NCI-H1417 treated with DMSO at 0.1 percent for 48 hours (cell line): ENCODE data around the gene PIM3.

Source experiments
- DNase-seq: peaks from one replicate; lab custom pipeline; 2025; lab: John Stamatoyannopoulos, UW

The PIM3 gene

DNA sequence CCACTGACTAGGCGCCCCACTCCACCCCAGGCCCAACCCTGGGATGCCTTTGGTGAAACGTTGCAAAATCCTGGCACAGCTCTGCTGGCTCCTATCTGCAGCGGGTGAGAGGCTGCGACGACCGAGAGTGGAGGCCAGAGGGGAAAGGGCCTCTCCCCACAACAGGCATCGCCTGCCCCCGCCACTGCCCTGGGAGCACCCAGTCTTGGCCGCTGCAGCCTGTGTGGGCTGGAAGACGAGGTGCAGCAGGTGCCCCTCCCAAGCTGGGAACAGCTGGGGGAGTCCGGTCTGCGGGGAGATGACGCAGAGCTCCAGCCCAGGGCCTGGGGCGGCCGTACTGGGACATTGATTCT, 4.2 kb upstream of the PIM3 start:
- DNase-seq: no peak

DNA sequence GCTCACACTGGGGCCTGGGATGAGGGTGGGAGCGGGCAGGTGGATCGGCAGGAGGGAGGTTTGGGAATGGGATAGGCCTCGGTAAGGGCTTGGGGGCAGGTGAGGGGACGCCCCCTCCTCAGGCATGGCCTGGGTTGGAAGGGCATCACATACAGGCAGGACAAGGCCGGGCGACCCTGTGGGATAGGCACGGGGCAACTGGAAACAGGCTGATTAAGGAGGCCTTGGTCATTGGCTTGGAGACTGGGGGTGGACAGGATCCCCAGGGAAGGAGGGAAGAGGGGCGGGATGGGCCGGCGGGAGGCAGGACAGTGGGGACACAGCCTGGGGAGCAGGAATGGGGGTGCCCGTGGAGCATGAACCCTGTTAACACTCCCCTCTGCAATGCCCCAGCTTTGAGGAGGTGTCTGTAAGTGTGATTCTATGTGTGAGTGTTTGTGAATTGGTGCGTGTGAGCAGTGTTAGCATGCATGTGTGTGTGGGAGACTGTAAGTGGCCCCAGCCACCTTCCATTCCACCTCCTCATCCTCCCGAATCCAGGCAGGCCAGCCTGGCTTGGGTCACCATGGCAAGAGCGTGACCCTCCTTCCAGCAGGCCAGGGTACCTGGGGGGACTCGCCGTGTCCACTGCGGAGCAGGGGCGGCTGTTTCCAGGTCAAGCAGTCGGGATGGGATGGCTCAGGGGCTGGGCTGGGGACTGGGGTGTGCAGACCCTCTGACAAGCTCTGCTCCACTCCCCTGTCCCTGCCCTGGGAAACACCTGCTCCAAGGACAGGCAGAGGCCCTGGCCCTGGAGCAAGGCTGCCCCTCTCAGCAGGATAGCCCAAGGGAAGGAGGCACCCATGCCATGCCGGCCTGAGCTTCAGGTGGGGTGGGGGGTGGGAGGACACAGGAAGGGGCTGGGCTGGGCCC, 3.4 kb upstream of the PIM3 start:
- DNase-seq: no peak

DNA sequence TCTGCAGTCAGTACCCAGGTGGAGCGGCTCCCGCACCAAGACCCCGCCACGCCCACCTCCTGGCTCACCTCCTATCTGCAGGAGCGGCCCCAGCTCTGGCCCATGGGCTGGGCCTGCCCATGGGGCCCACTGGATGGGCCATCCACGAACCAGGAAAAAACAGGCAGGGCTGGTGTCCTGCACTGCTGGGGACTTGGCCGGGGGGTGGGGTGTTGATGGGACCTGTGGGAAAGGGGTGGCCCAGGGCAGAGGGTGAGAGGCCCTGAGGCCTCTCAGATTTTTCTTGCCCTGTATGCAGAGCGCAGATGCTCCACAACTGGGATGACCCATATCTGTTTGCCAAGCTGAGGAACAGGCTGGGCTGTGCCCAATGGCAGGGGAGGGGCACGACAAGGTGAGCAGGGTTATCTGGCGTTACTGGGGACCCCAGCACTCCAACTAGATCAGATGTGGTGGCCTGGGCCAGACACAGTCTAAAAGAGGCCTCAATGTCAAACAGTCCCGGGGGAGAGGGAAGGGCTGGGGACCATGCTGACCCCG, 2.7 kb upstream of the PIM3 start:
- no peak for DNase-seq

DNA sequence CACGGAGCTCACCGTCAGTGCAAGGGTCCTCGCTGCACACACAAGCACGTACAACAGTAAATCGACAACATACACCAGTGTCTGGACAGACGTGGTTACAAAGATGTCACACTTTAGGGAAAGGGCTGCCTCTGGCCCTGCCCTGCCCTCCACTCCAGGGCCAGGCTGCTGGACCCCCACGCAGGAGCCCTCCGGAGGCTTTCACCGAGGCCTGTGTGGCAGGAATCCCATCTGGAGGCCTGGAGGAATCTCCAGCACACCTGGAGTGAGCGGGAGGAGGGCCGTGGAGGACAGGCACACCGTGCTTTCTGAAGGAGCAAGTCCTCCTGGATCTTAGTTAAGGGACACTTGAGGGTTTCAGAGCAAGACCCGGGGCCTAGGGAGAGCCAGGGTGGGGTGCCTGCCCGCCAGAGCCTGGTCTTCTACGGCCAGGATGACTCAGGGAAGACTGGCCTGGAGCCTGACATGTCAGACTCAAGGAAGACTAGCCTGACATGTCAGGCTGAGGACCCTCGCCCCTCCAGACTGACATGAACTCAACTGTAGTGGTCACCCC, 2.1 kb upstream of the PIM3 start:
- DNase-seq: no peak

DNA sequence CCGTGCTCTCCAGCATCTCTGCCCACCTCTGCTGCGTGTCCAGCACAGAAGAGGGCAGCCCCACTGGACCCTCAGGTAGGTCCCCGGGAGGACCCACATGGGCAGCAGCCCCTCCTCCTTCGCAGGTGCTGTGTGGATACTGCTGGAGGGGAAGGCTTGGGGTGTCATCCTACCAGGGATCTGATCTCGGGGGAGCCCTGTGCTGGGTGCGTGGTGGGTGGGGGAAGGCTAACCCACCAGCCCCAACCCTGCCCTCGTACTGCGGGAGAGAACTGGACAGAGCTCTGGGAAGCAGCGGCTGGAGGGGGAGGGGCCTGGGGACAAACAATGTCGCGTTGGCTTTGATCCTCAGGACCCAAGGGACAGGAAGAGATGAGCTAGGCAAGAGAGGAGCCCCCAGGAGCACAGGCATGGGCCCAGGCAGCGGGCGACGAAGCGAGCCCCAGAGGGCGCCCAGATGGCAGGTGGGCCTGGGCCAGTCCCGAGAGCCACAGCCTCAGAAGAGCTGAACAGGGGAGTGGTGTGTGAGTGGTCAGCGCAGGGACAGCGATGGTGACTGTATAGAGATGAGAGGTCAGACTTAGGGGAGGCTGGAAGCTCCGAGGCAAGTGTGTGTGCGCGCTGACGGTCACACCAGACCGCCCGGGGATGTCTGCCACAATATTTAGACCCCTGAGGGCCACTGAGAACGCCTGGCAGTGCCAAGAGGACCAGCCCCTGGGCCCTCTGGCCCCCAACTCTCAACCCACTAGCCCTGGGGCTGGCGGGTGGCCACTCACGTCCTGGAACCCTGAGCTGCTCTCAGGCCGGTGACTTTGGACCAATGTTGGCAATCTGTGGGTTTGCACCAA, 1.4 kb upstream of the PIM3 start:
- DNase-seq: no peak

DNA sequence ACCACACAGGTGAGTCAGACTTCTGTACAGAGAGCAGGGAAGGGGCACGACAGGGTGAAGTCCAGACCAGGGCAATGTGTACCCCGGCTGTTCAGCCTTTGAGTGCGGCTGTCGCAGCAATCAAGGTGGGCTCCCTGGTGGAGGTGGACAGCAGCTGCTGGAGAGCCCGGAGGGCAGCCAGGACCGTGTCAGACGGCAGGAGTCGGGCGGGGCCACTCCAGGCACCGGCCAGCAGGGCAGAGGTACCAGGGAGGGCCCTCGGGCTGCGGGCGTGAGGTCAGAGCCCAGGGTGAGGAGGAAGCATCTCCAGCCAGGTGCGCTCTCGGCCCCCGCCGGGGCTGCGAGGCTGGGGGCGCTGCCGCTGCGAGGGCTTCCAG, 802 bp upstream of the PIM3 start:
- DNase-seq: no peak

DNA sequence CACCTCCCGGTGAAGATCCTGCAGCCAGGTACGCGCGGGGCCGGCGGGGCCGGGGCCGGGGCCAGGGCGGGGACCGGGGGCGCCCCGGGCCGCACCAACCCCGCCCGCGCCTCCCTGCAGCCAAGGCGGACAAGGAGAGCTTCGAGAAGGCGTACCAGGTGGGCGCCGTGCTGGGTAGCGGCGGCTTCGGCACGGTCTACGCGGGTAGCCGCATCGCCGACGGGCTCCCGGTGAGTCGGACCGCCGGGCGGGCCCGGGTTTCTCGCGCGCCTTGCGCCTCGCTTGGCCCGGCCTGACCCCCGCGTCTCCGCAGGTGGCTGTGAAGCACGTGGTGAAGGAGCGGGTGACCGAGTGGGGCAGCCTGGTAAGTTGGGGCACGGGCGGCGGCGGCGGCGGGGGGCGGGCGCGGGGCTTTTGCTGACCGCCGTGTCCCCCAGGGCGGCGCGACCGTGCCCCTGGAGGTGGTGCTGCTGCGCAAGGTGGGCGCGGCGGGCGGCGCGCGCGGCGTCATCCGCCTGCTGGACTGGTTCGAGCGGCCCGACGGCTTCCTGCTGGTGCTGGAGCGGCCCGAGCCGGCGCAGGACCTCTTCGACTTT, 531 bp downstream of the PIM3 start:
- DNase-seq: no peak

DNA sequence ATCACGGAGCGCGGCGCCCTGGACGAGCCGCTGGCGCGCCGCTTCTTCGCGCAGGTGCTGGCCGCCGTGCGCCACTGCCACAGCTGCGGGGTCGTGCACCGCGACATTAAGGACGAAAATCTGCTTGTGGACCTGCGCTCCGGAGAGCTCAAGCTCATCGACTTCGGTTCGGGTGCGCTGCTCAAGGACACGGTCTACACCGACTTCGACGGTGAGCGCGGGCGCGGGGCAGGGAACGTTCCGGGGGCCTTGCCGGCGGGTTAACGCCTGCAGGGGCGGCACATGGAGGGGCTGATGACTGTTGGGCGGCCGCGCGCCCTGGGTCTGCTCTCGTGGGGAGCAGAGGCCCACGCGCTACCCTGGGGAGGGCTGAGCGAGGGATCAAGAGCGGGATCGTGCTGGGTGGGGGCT, 1.0 kb downstream of the PIM3 start:
- DNase-seq: no peak

DNA sequence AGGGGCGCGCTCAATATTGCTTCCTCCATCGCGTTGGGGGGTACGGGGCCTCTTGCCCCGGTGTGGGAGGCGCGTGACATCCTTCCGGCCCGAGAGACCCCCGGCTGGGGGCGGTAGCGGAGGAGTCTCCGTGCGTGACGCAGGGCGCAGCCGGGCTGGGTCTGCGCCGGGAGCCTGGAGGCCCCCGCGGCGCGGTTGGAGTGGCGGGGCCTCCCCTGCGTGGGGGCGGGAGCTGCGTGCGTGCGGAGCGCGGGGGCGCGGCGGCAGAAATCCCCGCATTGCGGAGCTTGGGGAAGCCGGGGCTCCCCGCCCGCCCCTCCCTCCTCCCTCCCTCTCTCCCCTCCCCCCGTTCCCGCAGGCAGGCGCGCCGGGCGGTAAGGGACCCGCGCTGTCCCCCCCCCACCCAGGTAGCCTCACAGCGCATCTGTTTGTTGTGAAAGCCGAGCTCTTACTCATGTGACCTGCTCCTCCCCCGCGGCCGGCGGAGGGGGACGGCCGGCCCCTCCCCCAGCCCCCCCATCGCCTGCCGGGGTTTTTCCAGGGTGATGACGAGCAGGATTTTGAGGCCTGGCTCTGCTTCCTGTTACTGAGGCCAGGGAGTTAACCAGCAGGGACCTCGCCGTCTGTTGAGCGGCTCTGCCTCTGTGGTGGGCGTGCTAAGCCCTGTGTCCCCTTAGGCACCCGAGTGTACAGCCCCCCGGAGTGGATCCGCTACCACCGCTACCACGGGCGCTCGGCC, 1.6 kb downstream of the PIM3 start:
- no peak for DNase-seq

DNA sequence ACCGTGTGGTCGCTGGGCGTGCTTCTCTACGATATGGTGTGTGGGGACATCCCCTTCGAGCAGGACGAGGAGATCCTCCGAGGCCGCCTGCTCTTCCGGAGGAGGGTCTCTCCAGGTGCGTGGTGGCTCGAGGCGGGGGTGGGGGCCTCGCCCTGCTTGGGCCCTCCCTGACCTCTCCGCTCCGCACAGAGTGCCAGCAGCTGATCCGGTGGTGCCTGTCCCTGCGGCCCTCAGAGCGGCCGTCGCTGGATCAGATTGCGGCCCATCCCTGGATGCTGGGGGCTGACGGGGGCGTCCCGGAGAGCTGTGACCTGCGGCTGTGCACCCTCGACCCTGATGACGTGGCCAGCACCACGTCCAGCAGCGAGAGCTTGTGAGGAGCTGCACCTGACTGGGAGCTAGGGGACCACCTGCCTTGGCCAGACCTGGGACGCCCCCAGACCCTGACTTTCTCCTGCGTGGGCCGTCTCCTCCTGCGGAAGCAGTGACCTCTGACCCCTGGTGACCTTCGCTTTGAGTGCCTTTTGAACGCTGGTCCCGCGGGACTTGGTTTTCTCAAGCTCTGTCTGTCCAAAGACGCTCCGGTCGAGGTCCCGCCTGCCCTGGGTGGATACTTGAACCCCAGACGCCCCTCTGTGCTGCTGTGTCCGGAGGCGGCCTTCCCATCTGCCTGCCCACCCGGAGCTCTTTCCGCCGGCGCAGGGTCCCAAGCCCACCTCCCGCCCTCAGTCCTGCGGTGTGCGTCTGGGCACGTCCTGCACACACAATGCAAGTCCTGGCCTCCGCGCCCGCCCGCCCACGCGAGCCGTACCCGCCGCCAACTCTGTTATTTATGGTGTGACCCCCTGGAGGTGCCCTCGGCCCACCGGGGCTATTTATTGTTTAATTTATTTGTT, 2.4 kb downstream of the PIM3 start:
- no peak for DNase-seq

DNA sequence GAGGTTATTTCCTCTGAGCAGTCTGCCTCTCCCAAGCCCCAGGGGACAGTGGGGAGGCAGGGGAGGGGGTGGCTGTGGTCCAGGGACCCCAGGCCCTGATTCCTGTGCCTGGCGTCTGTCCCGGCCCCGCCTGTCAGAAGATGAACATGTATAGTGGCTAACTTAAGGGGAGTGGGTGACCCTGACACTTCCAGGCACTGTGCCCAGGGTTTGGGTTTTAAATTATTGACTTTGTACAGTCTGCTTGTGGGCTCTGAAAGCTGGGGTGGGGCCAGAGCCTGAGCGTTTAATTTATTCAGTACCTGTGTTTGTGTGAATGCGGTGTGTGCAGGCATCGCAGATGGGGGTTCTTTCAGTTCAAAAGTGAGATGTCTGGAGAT, 3.1 kb downstream of the PIM3 start:
- DNase-seq: no peak

DNA sequence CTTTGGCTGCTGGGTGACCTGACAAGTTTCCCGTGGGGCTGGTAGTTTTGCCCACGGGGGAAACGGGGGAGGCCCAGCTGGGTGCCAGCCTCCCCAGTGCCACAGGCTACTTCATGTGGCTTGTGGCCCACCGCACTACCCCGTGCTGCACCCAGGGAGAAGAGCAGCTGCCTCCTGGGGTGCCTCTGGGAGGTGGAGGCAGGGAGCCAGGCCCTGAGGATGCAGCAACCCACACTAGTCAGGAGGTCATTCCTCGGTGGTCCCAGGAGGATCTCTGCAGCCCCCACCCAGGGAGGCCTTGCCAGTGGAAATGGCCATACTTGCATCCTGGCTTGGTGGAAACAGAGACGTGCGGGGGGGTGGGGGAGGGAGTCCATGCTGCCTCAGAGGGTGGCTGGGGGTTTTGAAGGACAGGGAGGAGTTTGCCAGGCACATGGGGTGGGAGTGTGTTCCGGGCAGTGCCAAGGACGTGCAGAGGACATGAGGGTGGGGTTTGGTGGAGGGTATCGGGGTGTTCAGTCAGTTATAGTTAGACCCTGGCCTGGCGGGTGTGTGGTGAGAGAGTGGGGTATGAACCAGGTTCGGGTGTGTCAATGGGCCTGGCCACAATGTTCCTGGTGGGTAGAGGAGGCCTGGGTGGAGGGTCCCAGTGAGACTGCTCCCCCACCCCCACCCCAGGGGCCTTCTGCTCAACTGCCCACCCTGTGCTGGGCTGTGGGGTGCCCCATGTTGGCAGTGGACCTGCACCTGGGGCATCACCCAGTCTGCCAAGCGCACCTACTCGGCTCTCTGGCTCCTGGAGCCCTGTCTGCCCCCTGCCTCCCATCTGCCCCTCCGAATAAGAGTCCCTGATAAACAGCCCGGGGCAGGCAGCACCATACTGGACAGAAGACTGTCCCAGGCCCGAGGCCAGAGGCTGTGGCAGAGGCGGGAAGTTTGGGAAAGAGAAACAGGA, 3.8 kb downstream of the PIM3 start:
- DNase-seq: no peak

DNA sequence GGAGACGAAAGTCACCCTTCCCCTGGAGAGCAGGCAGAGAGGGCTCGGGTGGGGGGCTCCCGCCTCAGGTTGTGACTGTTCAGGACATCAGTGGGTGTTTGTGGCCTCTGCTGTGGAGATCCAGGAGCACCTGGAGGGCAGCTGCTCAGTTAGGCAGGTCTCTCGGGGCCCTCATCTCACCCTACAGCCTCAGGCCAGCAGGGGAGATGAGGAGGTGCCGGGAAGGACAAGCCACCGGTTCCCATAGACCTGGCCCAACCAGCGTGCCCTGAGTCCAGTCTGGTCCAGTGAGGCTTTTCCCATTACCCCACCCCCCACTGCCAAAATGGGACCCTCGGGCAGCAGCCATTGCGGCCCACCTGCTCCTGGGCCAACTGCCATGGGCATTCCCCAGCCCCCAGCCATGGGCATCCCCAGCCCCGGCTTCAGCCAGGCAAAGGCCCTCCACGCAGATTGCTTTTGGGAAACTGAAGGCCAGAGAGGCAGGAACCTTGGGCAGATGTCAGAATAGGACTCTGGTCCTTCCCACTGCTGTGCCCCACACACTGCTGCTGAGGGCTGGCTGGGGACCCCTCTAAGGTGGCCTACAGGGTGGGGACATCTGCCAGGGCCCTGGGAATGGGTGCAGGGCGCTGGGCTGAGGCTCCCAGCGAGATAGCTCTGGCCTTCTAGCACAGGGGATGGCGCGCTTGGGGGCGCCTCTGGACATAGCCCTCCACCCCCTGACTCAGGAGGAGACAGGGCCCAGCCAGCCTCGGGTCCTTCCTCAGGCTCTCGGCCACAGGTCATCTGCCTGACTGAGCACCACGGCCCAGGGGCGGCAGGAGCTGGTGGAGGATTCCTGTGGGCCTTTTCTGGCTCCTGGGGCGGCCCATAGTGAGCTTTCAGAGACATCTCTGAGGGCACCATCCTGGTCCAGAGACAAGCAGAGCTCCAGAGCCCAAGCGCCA, 4.8 kb downstream of the PIM3 start:
- no peak for DNase-seq

DNA sequence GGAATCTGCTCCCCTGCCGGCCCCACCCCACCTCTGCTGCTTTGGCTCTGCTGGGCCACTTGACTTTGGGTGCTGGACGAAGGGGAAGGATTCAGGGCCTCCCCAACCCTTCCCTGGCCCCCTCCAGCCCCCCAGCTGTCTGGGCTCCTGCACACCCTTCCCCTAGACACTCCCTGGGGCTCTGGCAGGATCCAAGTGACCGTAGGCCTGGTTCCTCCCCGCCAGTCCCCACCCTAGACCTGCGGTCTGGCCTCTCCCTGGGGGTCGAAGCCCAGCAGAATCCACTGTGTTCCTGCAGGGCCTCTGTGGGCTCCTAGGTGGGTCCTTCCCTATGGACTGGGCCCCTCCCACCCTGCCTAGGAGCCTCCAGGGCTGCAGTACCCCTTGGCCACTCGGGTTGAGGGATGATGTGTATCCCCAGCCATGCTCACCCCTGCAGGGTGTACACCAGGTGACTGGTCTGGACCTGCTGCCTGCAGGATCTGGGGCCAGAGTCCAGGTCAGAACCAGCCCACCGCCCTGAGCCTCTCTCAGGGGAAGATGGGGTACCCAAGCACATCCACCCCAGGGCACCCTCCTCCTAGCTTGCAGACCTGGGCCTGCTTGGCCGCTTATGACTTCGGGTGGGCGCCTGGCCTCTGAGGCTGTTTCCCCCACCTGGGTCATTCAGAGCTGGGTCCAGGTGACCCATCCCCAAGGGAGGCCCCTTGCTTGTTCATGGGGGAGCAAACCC, 5.6 kb downstream of the PIM3 start:
- DNase-seq: no peak

DNA sequence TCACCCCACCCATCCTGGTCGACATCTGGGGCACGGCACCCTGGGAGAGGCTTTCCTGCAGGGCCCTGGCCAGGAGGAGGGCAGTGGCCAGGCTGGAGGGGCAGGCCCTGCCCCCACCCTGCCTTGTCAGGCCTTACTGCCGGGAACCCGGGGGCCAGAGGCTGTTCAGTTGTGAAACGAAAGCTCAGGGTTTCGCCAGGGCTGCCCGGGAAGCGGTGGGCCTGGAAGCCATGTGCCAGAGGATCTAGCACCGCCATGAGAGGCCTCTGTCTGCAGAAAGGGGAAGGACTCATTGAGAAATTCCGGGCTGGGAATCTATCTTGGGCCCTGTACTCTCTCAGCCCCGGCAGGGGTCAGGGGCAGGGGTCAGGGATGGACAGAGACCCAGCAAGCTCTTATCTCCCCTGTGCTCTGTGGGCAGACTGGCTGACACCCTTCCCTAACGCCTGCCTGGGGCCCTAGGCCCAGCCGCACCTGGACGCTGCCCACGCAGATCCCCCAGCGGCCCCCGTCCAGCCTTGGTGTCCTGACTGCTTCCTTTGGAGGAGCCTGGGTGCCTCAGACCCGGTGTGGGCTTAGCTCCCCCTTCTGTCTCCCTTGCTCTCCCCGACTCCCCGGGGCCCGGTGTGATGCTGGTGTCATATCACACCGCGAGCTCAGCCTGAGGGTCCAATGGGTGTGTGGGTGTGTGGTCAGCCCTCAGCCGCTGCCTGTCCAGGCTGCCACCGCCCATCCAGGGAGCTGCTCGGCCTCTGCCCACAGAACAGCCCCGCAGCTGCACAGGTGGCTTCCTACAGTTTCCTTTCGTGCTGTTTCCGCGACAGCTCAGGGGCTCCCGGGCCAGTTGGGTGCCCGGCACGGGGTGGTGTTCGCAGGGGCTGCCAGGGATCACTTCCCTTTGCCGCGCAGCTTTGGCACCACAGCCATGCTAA, 6.5 kb downstream of the PIM3 start:
- DNase-seq: no peak

DNA sequence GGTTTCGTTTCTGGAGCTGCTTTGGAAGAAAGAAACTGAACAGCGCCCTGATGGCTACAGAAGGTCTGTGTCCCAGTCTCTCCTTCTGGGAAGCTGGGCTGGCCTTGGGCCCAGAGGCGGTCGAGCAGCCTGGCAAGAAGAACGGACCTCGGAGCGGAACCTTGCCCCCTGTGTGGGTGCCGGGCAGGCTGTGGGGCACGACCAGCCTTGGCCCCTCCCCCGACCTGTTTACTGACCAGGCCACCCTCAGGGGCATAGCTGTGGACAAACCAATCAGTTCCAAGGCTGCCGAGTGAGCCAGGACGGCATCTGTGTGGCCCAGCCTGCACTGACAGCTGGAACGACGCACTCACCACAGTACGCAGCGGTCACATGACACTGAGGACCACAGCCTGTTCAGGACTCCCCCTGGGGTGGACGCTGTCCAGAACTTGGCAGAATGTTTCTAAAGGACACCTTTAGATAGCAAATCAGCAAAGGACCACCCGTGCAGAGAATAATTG, 7.2 kb downstream of the PIM3 start:
- DNase-seq: no peak
